ENCODE results near the gene RMDN2. TPM values are rescaled to one million over a fixed set of nuclear protein-coding genes. Genes with fewer than 3 reads are reported as not detected.
"Not testable (repeated sequence)": the region's sequence is repeated elsewhere in the genome, so short reads cannot be mapped to it uniquely, and the experiment has no call there.

RMDN2 gene
- total RNA-seq, 2 donors from 2014 or later: 3.7 to 7.4 TPM

DNA sequence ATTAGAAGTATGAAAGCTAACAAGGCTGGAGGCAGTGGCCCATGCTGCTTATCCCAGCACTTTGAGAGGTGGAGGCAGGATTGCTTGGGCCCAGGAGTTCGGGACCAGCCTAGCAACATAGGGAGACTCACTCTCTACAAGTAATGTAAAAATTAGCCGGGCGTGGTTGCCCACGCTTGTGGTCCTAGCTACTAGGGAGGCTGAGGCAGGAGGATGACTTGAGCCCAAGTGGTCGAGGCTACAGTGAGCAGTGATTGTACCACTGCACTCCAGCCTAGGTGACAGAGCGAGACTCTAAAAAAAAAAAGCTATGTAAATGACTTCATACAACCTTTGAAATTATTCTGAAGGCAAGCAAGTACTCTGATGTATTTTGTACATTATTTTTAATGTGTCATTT is 1.5 kb downstream of the RMDN2 start:
- no peak for DNase-seq (ENCODE audit: low spot score)
- ATAC-seq (ENCODE audit: insufficient number of reproducible peaks, low FRiP score, low read depth): no peak
- H3K27ac ChIP-seq: no peak overlapping the region
- no peak overlapping the region for H3K4me3 ChIP-seq
- no peaks in the 10 kb centered on the region for H3K9me3 ChIP-seq
- TF ChIP-seq, protein P1, sequence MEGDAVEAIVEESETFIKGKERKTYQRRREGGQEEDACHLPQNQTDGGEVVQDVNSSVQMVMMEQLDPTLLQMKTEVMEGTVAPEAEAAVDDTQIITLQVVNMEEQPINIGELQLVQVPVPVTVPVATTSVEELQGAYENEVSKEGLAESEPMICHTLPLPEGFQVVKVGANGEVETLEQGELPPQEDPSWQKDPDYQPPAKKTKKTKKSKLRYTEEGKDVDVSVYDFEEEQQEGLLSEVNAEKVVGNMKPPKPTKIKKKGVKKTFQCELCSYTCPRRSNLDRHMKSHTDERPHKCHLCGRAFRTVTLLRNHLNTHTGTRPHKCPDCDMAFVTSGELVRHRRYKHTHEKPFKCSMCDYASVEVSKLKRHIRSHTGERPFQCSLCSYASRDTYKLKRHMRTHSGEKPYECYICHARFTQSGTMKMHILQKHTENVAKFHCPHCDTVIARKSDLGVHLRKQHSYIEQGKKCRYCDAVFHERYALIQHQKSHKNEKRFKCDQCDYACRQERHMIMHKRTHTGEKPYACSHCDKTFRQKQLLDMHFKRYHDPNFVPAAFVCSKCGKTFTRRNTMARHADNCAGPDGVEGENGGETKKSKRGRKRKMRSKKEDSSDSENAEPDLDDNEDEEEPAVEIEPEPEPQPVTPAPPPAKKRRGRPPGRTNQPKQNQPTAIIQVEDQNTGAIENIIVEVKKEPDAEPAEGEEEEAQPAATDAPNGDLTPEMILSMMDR (IDR thresholded peaks at IDR 0.05): no peak
- H3K27me3 ChIP-seq (replicated peaks; ENCODE audit: insufficient read depth): no peaks in the 10 kb centered on the region
- no peaks in the 10 kb centered on the region for H3K36me3 ChIP-seq
- H3K4me1 ChIP-seq (ENCODE audit: control insufficient read depth in 1 of 2, low read depth in 2 of 2): peaks cover 8 to 16% of the 10 kb centered on the region in 2 donors

DNA sequence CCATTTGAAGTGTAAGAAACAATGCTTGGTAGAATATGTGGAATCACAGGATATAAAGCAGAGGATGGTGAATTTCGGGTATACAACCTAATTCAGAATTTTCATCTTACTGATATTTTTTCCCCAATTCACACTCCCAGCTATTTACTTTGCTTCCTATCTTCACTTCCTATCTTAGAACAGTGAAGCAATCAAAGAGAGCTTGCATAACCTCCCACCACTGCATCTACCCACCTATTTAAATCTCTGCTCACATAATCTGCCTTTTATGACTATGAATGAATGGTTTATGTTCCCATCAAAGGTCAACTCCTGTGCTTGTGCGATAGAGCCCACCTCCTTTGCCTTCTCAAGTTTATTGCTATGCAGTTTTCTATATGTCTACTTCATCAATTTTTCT is 3.3 kb downstream of the RMDN2 start:
- DNase-seq (ENCODE audit: low spot score) (no peak), ATAC-seq (ENCODE audit: insufficient number of reproducible peaks, low FRiP score, low read depth) (no peak)
- Histone ChIP-seq H3K36me3 (no peaks in the 10 kb centered on the region), H3K4me3 (no peak overlapping the region), H3K4me1 (ENCODE audit: control insufficient read depth in 1 of 2, low read depth in 2 of 2) (peaks cover 8 to 16% of the 10 kb centered on the region in 2 donors), H3K27ac (no peak overlapping the region), H3K27me3 (replicated peaks; ENCODE audit: insufficient read depth) (no peaks in the 10 kb centered on the region), H3K9me3 (no peaks in the 10 kb centered on the region)
- TF ChIP-seq, protein P1 (IDR thresholded peaks at IDR 0.05): no peak

DNA sequence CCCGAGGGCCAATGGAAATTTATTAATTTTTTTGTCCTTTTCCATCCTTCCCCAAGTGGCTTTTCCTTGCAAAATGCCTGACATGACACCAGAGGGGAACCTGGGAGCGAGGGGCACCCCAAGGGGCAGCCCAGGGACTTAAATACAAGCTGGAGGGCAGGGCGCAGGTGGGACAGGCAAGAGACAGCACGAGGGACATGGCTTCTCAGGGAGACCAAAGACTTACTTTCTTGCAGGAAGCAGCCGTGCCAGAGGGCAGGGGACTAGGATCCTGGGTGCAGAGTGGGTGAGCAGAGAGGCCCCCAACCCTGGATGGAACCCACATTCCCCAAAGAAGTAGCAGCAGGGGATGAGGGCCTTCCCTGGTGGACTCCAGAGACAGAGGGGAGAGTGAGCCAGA is 5.3 kb downstream of the RMDN2 start:
- not testable (repeated sequence) for H3K27me3 ChIP-seq (replicated peaks; ENCODE audit: insufficient read depth); ATAC-seq (ENCODE audit: insufficient number of reproducible peaks, low FRiP score, low read depth); H3K4me3 ChIP-seq; DNase-seq (ENCODE audit: low spot score); H3K36me3 ChIP-seq; H3K27ac ChIP-seq; H3K9me3 ChIP-seq
- H3K4me1 ChIP-seq (ENCODE audit: control insufficient read depth in 1 of 2, low read depth in 2 of 2): peaks cover 4 to 10% of the 10 kb centered on the region in 2 donors

DNA sequence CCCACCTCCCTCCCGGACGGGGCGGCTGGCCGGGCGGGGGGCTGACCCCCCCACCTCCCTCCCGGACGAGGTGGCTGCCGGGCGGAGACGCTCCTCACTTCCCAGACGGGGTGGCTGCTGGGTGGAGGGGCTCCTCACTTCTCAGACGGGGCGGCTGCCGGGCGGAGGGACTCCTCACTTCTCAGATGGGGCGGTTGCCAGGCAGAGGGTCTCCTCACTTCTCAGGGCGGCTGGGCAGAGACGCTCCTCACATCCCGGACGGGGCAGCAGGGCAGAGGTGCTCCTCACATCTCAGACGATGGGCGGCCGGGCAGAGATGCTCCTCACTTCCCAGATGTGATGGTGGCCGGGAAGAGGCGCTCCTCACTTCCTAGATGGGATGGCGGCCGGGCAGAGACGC is 7.8 kb downstream of the RMDN2 start:
- not testable (repeated sequence) for H3K27me3 ChIP-seq (replicated peaks; ENCODE audit: insufficient read depth); H3K36me3 ChIP-seq; DNase-seq (ENCODE audit: low spot score); H3K4me1 ChIP-seq (ENCODE audit: control insufficient read depth in 1 of 2, low read depth in 2 of 2); H3K4me3 ChIP-seq; H3K9me3 ChIP-seq; ATAC-seq (ENCODE audit: insufficient number of reproducible peaks, low FRiP score, low read depth); H3K27ac ChIP-seq

DNA sequence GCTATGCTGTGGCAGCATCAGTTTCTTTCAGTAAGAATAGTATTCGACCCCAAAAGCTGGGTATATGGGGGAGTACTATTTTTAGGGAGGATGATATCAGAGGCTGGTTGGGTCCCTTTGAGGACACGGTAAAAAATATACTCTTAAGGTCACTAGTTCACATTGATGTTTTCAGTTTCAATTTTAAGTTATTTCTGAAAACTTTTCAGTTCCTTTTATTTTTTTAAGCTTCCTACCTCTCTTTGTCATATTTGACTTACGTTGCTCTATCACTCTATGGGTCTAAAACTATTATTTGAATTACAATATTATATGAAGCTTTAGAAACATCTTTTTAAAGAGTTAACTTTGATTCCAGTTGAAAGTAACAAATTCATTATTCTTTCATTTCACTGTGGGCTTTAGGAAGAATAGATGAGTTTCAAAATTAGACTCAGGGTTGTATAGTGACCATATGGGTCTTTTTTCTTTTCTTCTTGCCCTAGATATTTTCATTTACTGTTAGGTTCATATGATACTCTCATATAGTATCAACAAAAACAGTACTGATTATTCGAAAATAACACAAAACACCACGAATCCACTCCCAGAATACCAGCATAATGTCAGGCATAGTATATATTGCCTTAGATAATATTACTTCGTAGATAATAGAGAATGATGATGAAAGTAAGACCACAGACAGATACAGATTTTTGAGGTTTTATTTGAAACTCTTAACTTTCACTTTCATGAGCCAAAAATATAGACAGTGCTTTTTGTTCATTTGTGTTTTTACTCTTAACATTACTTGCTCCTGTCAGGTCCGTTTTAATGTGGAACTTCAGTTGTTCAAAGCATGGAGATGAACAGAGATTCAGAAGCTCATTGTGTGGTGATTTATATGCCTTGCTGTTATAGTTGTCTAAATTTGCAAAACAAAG is 9.8 kb downstream of the RMDN2 start:
- Histone ChIP-seq H3K4me3 (peak overlapping the region; percentile 46), H3K36me3 (no peaks in the 10 kb centered on the region), H3K27ac (no peak overlapping the region), H3K9me3 (no peaks in the 10 kb centered on the region), H3K27me3 (replicated peaks; ENCODE audit: insufficient read depth) (no peaks in the 10 kb centered on the region), H3K4me1 (ENCODE audit: control insufficient read depth in 1 of 2, low read depth in 2 of 2) (peaks cover 0 to 4% of the 10 kb centered on the region in 2 donors)
- TF ChIP-seq, protein P1 (IDR thresholded peaks at IDR 0.05): no peak
- ATAC-seq (ENCODE audit: insufficient number of reproducible peaks, low FRiP score, low read depth) (no peak), DNase-seq (ENCODE audit: low spot score) (no peak)

DNA sequence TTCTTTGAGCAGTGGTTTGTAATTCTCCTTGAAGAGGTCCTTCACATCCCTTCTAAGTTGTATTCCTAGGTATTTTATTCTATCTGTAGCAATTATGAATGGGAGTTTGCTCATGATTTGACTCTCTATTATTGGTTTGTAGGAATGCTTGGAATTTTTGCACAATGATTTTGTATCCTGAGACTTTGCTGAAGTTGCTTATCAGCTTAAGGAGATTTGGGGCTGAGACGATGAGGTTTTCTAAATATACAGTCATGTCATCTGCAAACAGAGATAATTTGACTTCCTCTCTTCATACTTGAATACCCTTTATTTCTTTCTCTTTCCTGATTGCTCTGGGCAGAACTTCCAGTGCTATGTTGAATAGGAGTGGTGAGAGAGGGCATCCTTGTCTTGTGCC is 12.5 kb downstream of the RMDN2 start:
- H3K27ac ChIP-seq; H3K36me3 ChIP-seq; DNase-seq (ENCODE audit: low spot score); ATAC-seq (ENCODE audit: insufficient number of reproducible peaks, low FRiP score, low read depth); H3K4me1 ChIP-seq (ENCODE audit: control insufficient read depth in 1 of 2, low read depth in 2 of 2); H3K4me3 ChIP-seq; H3K9me3 ChIP-seq; H3K27me3 ChIP-seq (replicated peaks; ENCODE audit: insufficient read depth): not testable (repeated sequence)

DNA sequence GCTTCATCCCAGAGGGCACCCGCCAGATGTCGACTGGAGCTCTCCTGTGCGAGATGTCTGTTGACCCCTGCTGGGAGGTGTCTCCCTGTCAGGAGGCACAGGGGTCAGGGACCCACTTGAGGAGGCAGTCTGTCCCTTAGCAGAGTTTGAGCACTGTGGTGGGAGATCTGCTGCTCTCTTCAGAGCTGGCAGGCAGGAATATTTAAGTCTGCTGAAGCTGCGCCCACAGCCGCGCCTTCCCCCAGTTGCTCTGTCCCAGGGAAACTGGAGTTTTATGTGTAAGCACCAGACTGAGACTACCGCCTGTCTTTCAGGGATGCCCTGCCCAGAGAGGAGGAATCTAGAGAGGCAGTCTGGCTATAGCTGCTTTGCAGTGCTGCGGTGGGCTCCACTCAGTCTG is 16.2 kb downstream of the RMDN2 start:
- H3K27me3 ChIP-seq (replicated peaks; ENCODE audit: insufficient read depth); DNase-seq (ENCODE audit: low spot score); H3K36me3 ChIP-seq; H3K4me1 ChIP-seq (ENCODE audit: control insufficient read depth in 1 of 2, low read depth in 2 of 2); H3K27ac ChIP-seq; ATAC-seq (ENCODE audit: insufficient number of reproducible peaks, low FRiP score, low read depth); H3K9me3 ChIP-seq; H3K4me3 ChIP-seq: not testable (repeated sequence)

Data from thoracic aorta (tissue), 2 donors.